Measurements from ENCODE around the gene KCNIP3.

GRCh38 chr2:95313296-95314131, 16.4 kb downstream of the KCNIP3 start:
- TF ChIP-seq CTCF (IDR thresholded peaks at IDR 0.05; ENCODE audit: borderline replicate concordance, extremely low read depth, low read length, poor library complexity, severe bottlenecking) (no peak), EZH2 (IDR thresholded peaks at IDR 0.05; ENCODE audit: borderline replicate concordance, low read depth, low read length, severe bottlenecking) (no peak)
